Gastrocnemius medialis (tissue), 4 donors: Measurements from ENCODE around the gene PCDHB3.
"Not testable (repeated sequence)": the region's sequence is repeated elsewhere in the genome, so short reads cannot be mapped to it uniquely, and the experiment has no call there.

Experiments
- CTCF ChIP-seq, 5 experiments: fragments of 450-650 bp in 3 of 5; fragments of 200-600 bp in 2 of 5; sonication (generic) in 2 of 5; IDR thresholded peaks in 4 of 5; conservative IDR thresholded peaks in 1 of 5; 1 replicate in 4 of 5; 2 replicates in 1 of 5; pipeline ENCODE4 v1.5.1; 2016 to 2019; ENCODE audit warnings: antibody characterized with exemption in 5 of 5, mild to moderate bottlenecking in 3 of 5, moderate library complexity in 3 of 5
- POLR2A ChIP-seq, 2 donors: fragments of 450-650 bp; IDR thresholded peaks; one replicate each; pipeline ENCODE4 v1.6.1; 2017; ENCODE audit warnings: antibody characterized with exemption in 2 of 2, mild to moderate bottlenecking in 2 of 2, moderate library complexity in 2 of 2

GRCh38 chr5:141096181-141096580 lies 4.1 kb upstream of the PCDHB3 start:
- TF ChIP-seq POLR2A (IDR thresholded peaks at IDR 0.05); CTCF (IDR thresholded peaks at IDR 0.05 in 4 of 5, conservative IDR thresholded peaks at IDR 0.05 in 1 of 5): not testable (repeated sequence)
